HepG2 (cell line): ENCODE data around the gene DALRD3. TPM values are rescaled to one million over a fixed set of nuclear protein-coding genes. Genes with fewer than 3 reads are reported as not detected.

Experiments used
- CEBPG ChIP-seq: IDR thresholded peaks from 2 replicates; pipeline ENCODE4 v1.6.1; 2016
- DNMT3B ChIP-seq: conservative IDR thresholded peaks from 2 replicates; pipeline ENCODE4 v1.6.1; 2016; ENCODE audit warnings: missing biosample characterization, control low read depth
- FOXA1 ChIP-seq, 2 experiments: fragments of 450-650 bp in 1 of 2; sonication (generic) in 1 of 2; formaldehyde crosslinking in 1 of 2; IDR thresholded peaks; 2 replicates each; pipeline versions ENCODE4 v1.4.0 to v1.6.1; 2016 to 2020; ENCODE audit warnings: missing genetic modification reagents in 1 of 2
- HMG20A ChIP-seq: IDR thresholded peaks from 2 replicates; pipeline ENCODE4 v1.6.1; 2016; ENCODE audit warnings: borderline replicate concordance
- KLF6 ChIP-seq: IDR thresholded peaks from 2 replicates; pipeline ENCODE4 v1.8.0; 2016; ENCODE audit warnings: missing biosample characterization, missing genetic modification reagents
- NFAT5 ChIP-seq: sonication (generic); formaldehyde crosslinking; IDR thresholded peaks from 2 replicates; pipeline ENCODE4 v1.4.0; 2020; ENCODE audit warnings: missing genetic modification reagents
- NFE2L1 ChIP-seq: sonication (generic); formaldehyde crosslinking; IDR thresholded peaks from 2 replicates; pipeline ENCODE4 v1.4.0; 2020; ENCODE audit warnings: missing genetic modification reagents, mild to moderate bottlenecking, borderline replicate concordance
- PLSCR1 ChIP-seq: sonication (generic); formaldehyde crosslinking; IDR thresholded peaks from 2 replicates; pipeline ENCODE4 v1.5.0; 2020; ENCODE audit warnings: missing genetic modification reagents, mild to moderate bottlenecking, borderline replicate concordance
- RNF2 ChIP-seq: fragments of 450-650 bp; conservative IDR thresholded peaks from 2 replicates; pipeline ENCODE4 v1.6.1; 2016; ENCODE audit warnings: low read depth
- SMARCE1 ChIP-seq: fragments of 450-650 bp; IDR thresholded peaks from 2 replicates; pipeline ENCODE4 v1.6.1; 2017; ENCODE audit warnings: borderline replicate concordance
- SOX13 ChIP-seq, 3 experiments: fragments of 450-650 bp in 1 of 3; sonication (generic) in 1 of 3; formaldehyde crosslinking in 1 of 3; IDR thresholded peaks in 2 of 3; conservative IDR thresholded peaks in 1 of 3; 2 replicates each; pipeline versions ENCODE4 v1.5.0 to v1.6.1; 2016 to 2020; ENCODE audit warnings: antibody characterized with exemption in 1 of 3, mild to moderate bottlenecking in 1 of 3, missing compliant biosample characterization in 1 of 3, missing genetic modification reagents in 1 of 3, moderate library complexity in 1 of 3
- SOX5 ChIP-seq: IDR thresholded peaks from 2 replicates; pipeline ENCODE4 v1.6.1; 2016; ENCODE audit warnings: borderline replicate concordance
- SOX6 ChIP-seq, 2 experiments: fragments of 450-650 bp in 1 of 2; sonication (generic) in 1 of 2; formaldehyde crosslinking in 1 of 2; IDR thresholded peaks; 2 replicates each; pipeline versions ENCODE4 v1.4.0 to v1.6.1; 2017 to 2020; ENCODE audit warnings: antibody characterized with exemption in 1 of 2, mild to moderate bottlenecking in 1 of 2, missing genetic modification reagents in 1 of 2
- TCF7 ChIP-seq: sonication (generic); IDR thresholded peaks from 2 replicates; pipeline ENCODE4 v1.6.1; 2016; ENCODE audit warnings: antibody characterized with exemption, low read depth
- TSC22D2 ChIP-seq: sonication (generic); formaldehyde crosslinking; IDR thresholded peaks from 2 replicates; pipeline ENCODE4 v1.5.1; 2020; ENCODE audit warnings: missing genetic modification reagents, mild to moderate bottlenecking, borderline replicate concordance
- ZBTB49 ChIP-seq: sonication (generic); formaldehyde crosslinking; IDR thresholded peaks from 2 replicates; pipeline ENCODE4 v1.4.0; 2020; ENCODE audit warnings: missing genetic modification reagents, borderline replicate concordance
- ZNF350 ChIP-seq: sonication (generic); formaldehyde crosslinking; IDR thresholded peaks from 2 replicates; pipeline ENCODE4 v1.4.0; 2020; ENCODE audit warnings: mild to moderate bottlenecking, low read depth, missing genetic modification reagents, borderline replicate concordance
- ZNF546 ChIP-seq: sonication (generic); formaldehyde crosslinking; conservative IDR thresholded peaks from 2 replicates; pipeline ENCODE4 v1.8.1; 2023; ENCODE audit warnings: mild to moderate bottlenecking, missing genetic modification reagents
- ZNF569 ChIP-seq: sonication (generic); formaldehyde crosslinking; IDR thresholded peaks from 2 replicates; pipeline ENCODE4 v1.5.0; 2020; ENCODE audit warnings: mild to moderate bottlenecking, missing genetic modification reagents, moderate library complexity, borderline replicate concordance
- ZSCAN25 ChIP-seq: sonication (generic); formaldehyde crosslinking; IDR thresholded peaks from 2 replicates; pipeline ENCODE4 v1.8.0; 2022; ENCODE audit warnings: mild to moderate bottlenecking, missing genetic modification reagents
- polyA plus RNA-seq, 8 experiments: library from polyadenylated mRNA; depleted of rRNA in 3 of 8; stranded (reverse) in 7 of 8; unstranded in 1 of 8; fragments of >200 nt; fragmentation: Illumina TruSeq in 4 of 8; extraction: Trizol in 4 of 8; gene quantifications; 2 replicates each; pipeline versions ENCODE4 v1.2.1 to v1.2.3, GENCODE V29; 2011 to 2016; ENCODE audit warnings: low read depth in 4 of 8, missing spikeins in 1 of 8, mixed read lengths in 1 of 8; ENCODE audit not compliant: insufficient read depth in 1 of 8
- total RNA-seq, 5 experiments: library from RNA; depleted of rRNA; stranded (reverse); fragments of >200 nt; fragmentation: Illumina TruSeq; extraction: Trizol; gene quantifications; 2 replicates each; pipeline ENCODE4 v1.2.3, GENCODE V29; 2016; ENCODE audit warnings: low read depth in 1 of 5

DALRD3 gene
- total and polyA plus RNA-seq, 2 of the 13 experiments (the other 11 are each of a cell fraction or from before 2014, with no cell fraction given) = 19.9 to 36.5 TPM

- TF ChIP-seq CEBPG (0 out of 2 replicates have a peak, but pooled peaks have one; percentile 8), ZNF569 (no peak), KLF6 (CRISPR knock-in tag) (no peak; the same call in 1 of the 2 replicates), TCF7 (no peak), HMG20A (no peak), ZBTB49 (no peak), NFAT5 (no peak), NFE2L1 (0 out of 2 replicates have a peak, but pooled peaks have one; percentile 52), ZNF546 (0 out of 2 replicates have a peak, but pooled peaks have one; percentile 47), ZNF350 (CRISPR knock-in tag) (peak; percentile 60), TSC22D2 (no peak), PLSCR1 (CRISPR knock-in tag) (0 out of 2 replicates have a peak, but pooled peaks have one; percentile 24), SMARCE1 (no peak), SOX13 (IDR thresholded peaks at IDR 0.05) (no peak), SOX13 (CRISPR knock-in tag; conservative IDR thresholded peaks at IDR 0.05 in 1 of 2, IDR thresholded peaks at IDR 0.05 in 1 of 2) (0 out of 4 replicates have a peak, but pooled peaks of 1 of the 2 experiments have one; percentile 4), DNMT3B (CRISPR knock-in tag) (no peak; the same call in 1 of the 2 replicates), SOX5 (CRISPR knock-in tag) (no peak), RNF2 (peak; percentile 31; the same call in 1 of the 2 replicates), SOX6 (IDR thresholded peaks at IDR 0.05) (no peak), SOX6 (CRISPR knock-in tag; IDR thresholded peaks at IDR 0.05) (peak; percentile 71), FOXA1 (IDR thresholded peaks at IDR 0.05) (no peak), FOXA1 (CRISPR knock-in tag; IDR thresholded peaks at IDR 0.05) (peak; percentile 36; the same call in 1 of the 2 replicates), ZSCAN25 (CRISPR knock-in tag) (no peak)
These were observed 3.7 kb upstream of the DALRD3 start, which contains the start of gene NDUFAF3 (continued) for GRCh38 chr3:49021813-49022687.
